GM21723 (cell line): ENCODE results near the gene MCC.

Source experiments
- ATAC-seq: cut with Tn5 transposase; IDR thresholded peaks from one replicate; pipeline ENCODE4 v1.9.1; 2021; ENCODE audit warnings: mild to moderate bottlenecking, moderate library complexity; ENCODE audit not compliant: unreplicated experiment

MCC gene

GRCh38 chr5:113487781-113488644, at the start of gene MCC:
Gene MCC (minus strand): TSS chr5:113488453.
- ATAC-seq, result peak; percentile 61

GRCh38 chr5:113531481-113532159, 43.4 kb upstream of the MCC start:
- no peak for ATAC-seq

- ATAC-seq, result no peak
Measured at GRCh38 chr5:113527746-113528145, 39.5 kb upstream of the MCC start.

GRCh38 chr5:113526421-113526820, 38.2 kb upstream of the MCC start:
- ATAC-seq, result no peak

GRCh38 chr5:113524927-113525326, 36.7 kb upstream of the MCC start:
- peak; percentile 51 for ATAC-seq

- no peak for ATAC-seq
Measured at GRCh38 chr5:113523168-113523567, 34.9 kb upstream of the MCC start.

GRCh38 chr5:113520899-113521298, 32.6 kb upstream of the MCC start:
- no peak for ATAC-seq

- peak; percentile 65 for ATAC-seq
Measured at GRCh38 chr5:113520429-113520828, 32.2 kb upstream of the MCC start.

GRCh38 chr5:113519412-113519811, 31.2 kb upstream of the MCC start:
- ATAC-seq, result no peak

GRCh38 chr5:113518884-113519283, 30.6 kb upstream of the MCC start:
- ATAC-seq, result no peak

- ATAC-seq, result no peak
Measured at GRCh38 chr5:113514289-113514635, 26.0 kb upstream of the MCC start.

GRCh38 chr5:113513384-113514288, 25.4 kb upstream of the MCC start, which contains the start of gene YTHDC2:
Gene YTHDC2 (plus strand): TSS chr5:113513694. CDS start chr5:113513896, 202 bp downstream.
- peak; percentile 98 for ATAC-seq

- ATAC-seq, result no peak
Measured at GRCh38 chr5:113512341-113512740, 24.1 kb upstream of the MCC start.

GRCh38 chr5:113510836-113511451, 22.7 kb upstream of the MCC start:
- peak; percentile 20 for ATAC-seq

- no peak for ATAC-seq
Measured at GRCh38 chr5:113508756-113509155, 20.5 kb upstream of the MCC start.

GRCh38 chr5:113507601-113508000, 19.3 kb upstream of the MCC start:
- no peak for ATAC-seq

- ATAC-seq, result no peak
Measured at GRCh38 chr5:113505181-113505580, 16.9 kb upstream of the MCC start.

- ATAC-seq, result no peak
Measured at GRCh38 chr5:113503146-113503545, 14.9 kb upstream of the MCC start.

- ATAC-seq, result no peak
Measured at GRCh38 chr5:113502073-113502472, 13.8 kb upstream of the MCC start.

- no peak for ATAC-seq
Measured at GRCh38 chr5:113495422-113495841, 7.2 kb upstream of the MCC start.

GRCh38 chr5:113493446-113493845, 5.2 kb upstream of the MCC start:
- no peak for ATAC-seq
